ENCODE data around the gene GRAMD2A.
A peak's percentile ranks its signal among the peaks of the same experiment; 100 is the strongest.

The GRAMD2A gene

GRCh38 chr15:72136170-72137051 lies 61.2 kb downstream of the GRAMD2A start:
- no peaks in the 10 kb centered on the region for H3K27me3 ChIP-seq (ENCODE audit: insufficient read depth, poor library complexity, severe bottlenecking)
- no peak overlapping the region for H3K4me3 ChIP-seq (ENCODE audit: severe bottlenecking)
- no peaks in the 10 kb centered on the region for H3K4me1 ChIP-seq (ENCODE audit: insufficient read depth, poor library complexity, severe bottlenecking)
- H3K27ac ChIP-seq (ENCODE audit: poor library complexity, severe bottlenecking) = no peak overlapping the region
- no peak for TF ChIP-seq CTCF (IDR thresholded peaks at IDR 0.05; ENCODE audit: poor library complexity, severe bottlenecking)
- no peaks in the 10 kb centered on the region for H3K9me3 ChIP-seq (ENCODE audit: severe bottlenecking)
- H3K36me3 ChIP-seq (ENCODE audit: low read depth) = no peaks in the 10 kb centered on the region
- ATAC-seq (ENCODE audit: low read depth) = peak; percentile 12; the same call in 1 of the 3 replicates
- DNase-seq (ENCODE audit: low spot score) = no peak

GRCh38 chr15:72135719-72136118 lies 61.9 kb downstream of the GRAMD2A start:
- Histone ChIP-seq H3K4me3 (ENCODE audit: severe bottlenecking) (no peak overlapping the region), H3K36me3 (ENCODE audit: low read depth) (no peaks in the 10 kb centered on the region), H3K4me1 (ENCODE audit: insufficient read depth, poor library complexity, severe bottlenecking) (no peaks in the 10 kb centered on the region), H3K27ac (ENCODE audit: poor library complexity, severe bottlenecking) (no peak overlapping the region), H3K27me3 (ENCODE audit: insufficient read depth, poor library complexity, severe bottlenecking) (no peaks in the 10 kb centered on the region), H3K9me3 (ENCODE audit: severe bottlenecking) (no peaks in the 10 kb centered on the region)
- TF ChIP-seq CTCF (IDR thresholded peaks at IDR 0.05; ENCODE audit: poor library complexity, severe bottlenecking) = no peak
- ATAC-seq (ENCODE audit: low read depth) (peak; percentile 48; the same call in 1 of the 3 replicates), DNase-seq (ENCODE audit: low spot score) (no peak)

GRCh38 chr15:72133211-72133610 lies 64.4 kb downstream of the GRAMD2A start:
- ATAC-seq (ENCODE audit: low read depth) (no peak), DNase-seq (ENCODE audit: low spot score) (no peak)
- Histone ChIP-seq H3K9me3 (ENCODE audit: severe bottlenecking) (no peaks in the 10 kb centered on the region), H3K27ac (ENCODE audit: poor library complexity, severe bottlenecking) (no peak overlapping the region), H3K4me3 (ENCODE audit: severe bottlenecking) (no peak overlapping the region), H3K4me1 (ENCODE audit: insufficient read depth, poor library complexity, severe bottlenecking) (no peaks in the 10 kb centered on the region), H3K27me3 (ENCODE audit: insufficient read depth, poor library complexity, severe bottlenecking) (no peaks in the 10 kb centered on the region), H3K36me3 (ENCODE audit: low read depth) (no peaks in the 10 kb centered on the region)
- no peak for TF ChIP-seq CTCF (IDR thresholded peaks at IDR 0.05; ENCODE audit: poor library complexity, severe bottlenecking)

- no peak for ATAC-seq (ENCODE audit: low read depth)
- TF ChIP-seq CTCF (IDR thresholded peaks at IDR 0.05; ENCODE audit: poor library complexity, severe bottlenecking) = no peak
Measured at GRCh38 chr15:72131922-72132321, 65.7 kb downstream of the GRAMD2A start.

GRCh38 chr15:72130272-72130671 lies 67.3 kb downstream of the GRAMD2A start:
- ATAC-seq (ENCODE audit: low read depth) (no peak), DNase-seq (ENCODE audit: low spot score) (no peak)
- TF ChIP-seq CTCF (IDR thresholded peaks at IDR 0.05; ENCODE audit: poor library complexity, severe bottlenecking) = no peak
- Histone ChIP-seq H3K36me3 (ENCODE audit: low read depth) (no peaks in the 10 kb centered on the region), H3K9me3 (ENCODE audit: severe bottlenecking) (no peaks in the 10 kb centered on the region), H3K27ac (ENCODE audit: poor library complexity, severe bottlenecking) (no peak overlapping the region), H3K27me3 (ENCODE audit: insufficient read depth, poor library complexity, severe bottlenecking) (no peaks in the 10 kb centered on the region), H3K4me1 (ENCODE audit: insufficient read depth, poor library complexity, severe bottlenecking) (no peaks in the 10 kb centered on the region), H3K4me3 (ENCODE audit: severe bottlenecking) (no peak overlapping the region)

More at GRCh38 chr15:72131922-72132321, 65.7 kb downstream of the GRAMD2A start:
- Histone ChIP-seq H3K9me3 (ENCODE audit: severe bottlenecking) (no peaks in the 10 kb centered on the region), H3K4me3 (ENCODE audit: severe bottlenecking) (no peak overlapping the region), H3K27ac (ENCODE audit: poor library complexity, severe bottlenecking) (no peak overlapping the region), H3K36me3 (ENCODE audit: low read depth) (no peaks in the 10 kb centered on the region), H3K4me1 (ENCODE audit: insufficient read depth, poor library complexity, severe bottlenecking) (no peaks in the 10 kb centered on the region), H3K27me3 (ENCODE audit: insufficient read depth, poor library complexity, severe bottlenecking) (no peaks in the 10 kb centered on the region)
- no peak for DNase-seq (ENCODE audit: low spot score)
